Measurements from ENCODE around the gene DCLRE1B. TPM values are rescaled to one million over a fixed set of nuclear protein-coding genes. Genes with fewer than 3 reads are reported as not detected.

DCLRE1B gene
- total RNA-seq, 3 donors from 2014 or later = 4.2 to 6.0 (median 5.2) TPM

DNA sequence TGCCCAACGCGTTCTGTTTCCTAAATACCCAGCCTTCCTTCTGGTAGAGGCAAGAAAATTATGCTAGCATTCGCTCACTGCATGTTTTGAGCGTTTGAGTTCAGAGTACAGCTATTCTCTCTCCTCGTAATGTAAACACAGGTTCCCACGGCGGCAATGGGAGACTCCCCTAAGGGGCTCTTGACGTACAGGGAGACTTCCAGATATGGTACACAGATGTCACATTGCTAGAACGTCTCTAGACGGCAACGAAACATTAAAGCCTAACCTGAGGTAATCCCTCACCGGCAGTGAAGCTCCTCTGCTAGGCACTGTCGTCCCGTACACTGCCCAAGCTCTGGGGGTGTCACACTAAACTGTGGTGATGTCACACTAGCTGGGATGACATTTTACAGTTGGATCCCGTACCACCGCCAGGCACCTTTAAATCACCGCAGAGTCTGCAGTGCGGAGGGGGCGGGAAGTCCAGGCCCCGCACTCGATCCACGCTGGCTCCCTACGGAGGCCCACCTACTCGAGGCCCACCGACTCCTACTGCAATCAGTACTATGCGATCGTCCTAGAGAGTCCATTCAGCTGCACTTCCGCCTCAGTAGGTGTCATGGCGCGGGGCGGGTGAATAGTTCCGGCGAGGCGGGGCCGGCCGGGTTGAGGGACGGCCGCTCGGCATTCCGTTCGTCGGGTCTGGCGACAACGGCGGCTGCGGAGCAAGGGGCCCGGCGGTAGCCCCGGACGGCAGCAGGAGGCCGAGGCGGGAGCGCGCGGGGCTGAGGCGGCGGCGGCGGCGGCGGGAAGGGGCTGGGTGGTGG lies 24.0 kb downstream of the DCLRE1B start, which contains the start of gene HIPK1:
HIPK1 (plus strand) TSS at position 384 of the 809 bp plus-strand sequence.
- Histone ChIP-seq H3K4me1 (ENCODE audit: low read depth) (peaks cover 18% of the 10 kb centered on the region), H3K4me3 (peak within 1 kb of the TSS; percentile 87), H3K36me3 (ENCODE audit: low read depth) (no peaks in the 10 kb centered on the region), H3K9me3 (no peaks in the 10 kb centered on the region)
- ATAC-seq (peak; percentile 91), DNase-seq (peak; percentile 95 to 97 (median 96))
- TF ChIP-seq, protein P1, sequence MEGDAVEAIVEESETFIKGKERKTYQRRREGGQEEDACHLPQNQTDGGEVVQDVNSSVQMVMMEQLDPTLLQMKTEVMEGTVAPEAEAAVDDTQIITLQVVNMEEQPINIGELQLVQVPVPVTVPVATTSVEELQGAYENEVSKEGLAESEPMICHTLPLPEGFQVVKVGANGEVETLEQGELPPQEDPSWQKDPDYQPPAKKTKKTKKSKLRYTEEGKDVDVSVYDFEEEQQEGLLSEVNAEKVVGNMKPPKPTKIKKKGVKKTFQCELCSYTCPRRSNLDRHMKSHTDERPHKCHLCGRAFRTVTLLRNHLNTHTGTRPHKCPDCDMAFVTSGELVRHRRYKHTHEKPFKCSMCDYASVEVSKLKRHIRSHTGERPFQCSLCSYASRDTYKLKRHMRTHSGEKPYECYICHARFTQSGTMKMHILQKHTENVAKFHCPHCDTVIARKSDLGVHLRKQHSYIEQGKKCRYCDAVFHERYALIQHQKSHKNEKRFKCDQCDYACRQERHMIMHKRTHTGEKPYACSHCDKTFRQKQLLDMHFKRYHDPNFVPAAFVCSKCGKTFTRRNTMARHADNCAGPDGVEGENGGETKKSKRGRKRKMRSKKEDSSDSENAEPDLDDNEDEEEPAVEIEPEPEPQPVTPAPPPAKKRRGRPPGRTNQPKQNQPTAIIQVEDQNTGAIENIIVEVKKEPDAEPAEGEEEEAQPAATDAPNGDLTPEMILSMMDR (IDR thresholded peaks at IDR 0.05) = no peak
- intact Hi-C loops (cut with DNase I, micrococcal nuclease) = no loop called here

DNA sequence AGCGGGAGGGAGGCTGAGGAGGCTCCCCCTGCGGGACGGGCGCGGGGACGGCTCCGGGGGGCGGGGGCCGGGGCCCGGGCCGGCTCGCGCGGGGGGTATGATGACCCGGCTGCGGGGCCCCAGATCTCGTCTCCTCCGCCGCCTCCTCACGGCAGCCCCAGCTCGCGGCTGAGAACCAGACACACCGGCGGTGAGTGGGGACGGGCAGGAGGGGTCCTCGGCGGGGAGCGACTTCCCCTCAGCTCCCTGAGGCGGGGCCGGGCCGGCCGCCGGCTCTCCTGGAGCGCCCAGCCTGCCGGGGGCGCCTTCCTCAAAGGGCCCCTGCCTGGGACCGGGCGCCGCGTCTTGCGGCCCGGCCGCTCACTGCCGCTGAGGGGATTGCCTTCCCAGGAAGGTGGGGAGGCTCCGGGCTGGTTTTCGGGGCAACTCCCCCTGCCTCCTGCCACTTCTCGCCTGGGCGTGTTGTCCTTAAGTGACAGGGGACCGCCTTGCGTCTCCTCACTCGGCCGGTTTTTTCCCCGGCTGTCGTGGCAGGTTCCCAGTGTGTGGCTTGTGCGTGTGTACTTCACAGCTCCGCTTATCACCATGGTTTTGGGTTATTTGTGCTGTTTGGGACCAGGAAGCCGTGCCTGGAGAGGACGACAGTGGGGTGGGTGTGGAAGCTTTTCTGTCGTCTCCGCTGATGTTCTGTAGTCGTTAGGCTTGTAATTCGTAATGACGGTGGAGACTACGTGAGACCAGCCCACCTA lies 24.8 kb downstream of the DCLRE1B start:
- Histone ChIP-seq H3K4me1 (ENCODE audit: low read depth) (peaks cover 18% of the 10 kb centered on the region), H3K4me3 (peak overlapping the region; percentile 87), H3K9me3 (no peaks in the 10 kb centered on the region), H3K36me3 (ENCODE audit: low read depth) (no peaks in the 10 kb centered on the region)
- peak; percentile 58 to 79 (median 78) for DNase-seq
- TF ChIP-seq, protein P1 (IDR thresholded peaks at IDR 0.05) = no peak
- peak; percentile 60 for ATAC-seq
- intact Hi-C loops (cut with DNase I, micrococcal nuclease) = no loop called here

DNA sequence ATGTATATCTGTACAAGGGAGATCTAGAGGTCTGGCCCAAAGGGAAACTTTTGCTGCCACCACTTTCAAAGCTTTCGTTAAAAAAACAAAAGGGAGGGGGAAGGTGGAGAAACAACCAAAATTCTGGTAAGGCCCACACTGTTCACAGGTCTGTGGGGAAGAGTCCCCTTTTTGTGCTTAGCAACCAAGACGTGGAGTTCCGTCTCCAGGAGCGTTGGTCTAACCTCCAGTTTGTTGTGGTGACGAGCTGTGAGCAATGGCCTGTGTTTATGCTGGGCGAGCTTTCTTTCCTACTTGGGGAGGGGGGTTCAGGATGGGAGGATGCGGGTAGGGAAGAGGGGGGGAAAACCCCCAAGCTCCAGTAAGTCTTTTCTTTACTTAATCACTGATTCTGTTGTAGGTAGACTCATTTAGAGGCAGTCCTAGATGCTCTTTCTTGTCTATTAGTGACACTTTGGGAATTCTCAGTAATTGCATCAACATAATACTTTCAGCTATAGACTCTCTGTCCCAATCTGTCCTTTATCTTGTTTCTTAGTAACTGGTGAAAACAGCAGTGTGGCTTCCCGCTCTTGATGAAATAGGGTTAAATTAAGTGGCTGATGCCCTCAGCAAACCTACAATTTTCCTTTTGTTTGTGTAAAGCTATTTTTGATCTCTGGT lies 25.5 kb downstream of the DCLRE1B start:
- TF ChIP-seq, protein P1 (IDR thresholded peaks at IDR 0.05) = no peak
- Histone ChIP-seq H3K4me1 (ENCODE audit: low read depth) (peaks cover 18% of the 10 kb centered on the region), H3K4me3 (peak overlapping the region; percentile 87), H3K9me3 (no peaks in the 10 kb centered on the region), H3K36me3 (ENCODE audit: low read depth) (no peaks in the 10 kb centered on the region)
- intact Hi-C loops (cut with DNase I, micrococcal nuclease) = no loop called here
- DNase-seq (peak in 2 of 3 donors; percentile 46 to 48), ATAC-seq (peak; percentile 44)

DNA sequence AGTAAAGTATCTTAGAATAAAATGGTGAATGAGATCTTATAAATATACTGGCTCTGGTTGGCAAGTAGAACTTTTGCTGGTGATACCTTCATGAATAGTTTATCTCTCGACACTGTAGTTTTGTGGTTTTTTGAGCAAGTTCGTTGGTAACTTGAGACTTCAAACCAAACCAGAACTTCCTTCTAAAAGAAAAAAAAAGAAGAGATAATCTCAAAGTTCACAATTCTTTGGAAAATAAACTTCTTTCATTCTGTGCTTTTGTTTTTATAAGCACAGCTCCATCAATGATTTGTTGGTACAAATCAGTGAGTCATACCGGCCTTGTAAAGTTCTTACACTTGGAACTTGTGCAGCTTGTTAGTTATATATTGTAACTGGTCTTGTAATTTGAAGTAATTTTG lies 26.3 kb downstream of the DCLRE1B start:
- intact Hi-C loops (cut with DNase I, micrococcal nuclease) = no loop called here
- TF ChIP-seq, protein P1 (IDR thresholded peaks at IDR 0.05) = no peak
- no peak for DNase-seq

DNA sequence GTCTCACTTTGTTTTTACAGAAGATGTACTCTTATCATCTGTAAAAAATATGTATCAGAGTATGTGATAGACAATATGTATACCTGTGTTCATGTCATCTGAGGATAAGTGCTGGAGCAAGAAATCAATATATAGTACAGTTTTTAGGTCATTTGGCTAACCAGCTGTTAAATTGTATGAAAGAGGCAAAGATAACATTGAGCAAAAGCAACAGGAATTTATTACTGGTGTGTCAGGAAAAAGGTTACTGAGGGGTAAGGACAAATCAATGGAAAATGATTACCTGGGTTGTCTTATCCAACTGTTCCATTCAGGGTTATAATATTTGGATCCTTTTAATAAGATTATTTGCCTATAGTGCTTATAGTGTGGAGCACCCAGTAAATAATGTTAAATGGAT lies 28.9 kb downstream of the DCLRE1B start:
- no peaks in the 10 kb centered on the region for H3K36me3 ChIP-seq (ENCODE audit: low read depth)
- no peak overlapping the region for H3K4me3 ChIP-seq
- ATAC-seq (no peak), DNase-seq (no peak)
- intact Hi-C loops (cut with DNase I, micrococcal nuclease) = no loop called here
- TF ChIP-seq, protein P1 (IDR thresholded peaks at IDR 0.05) = no peak
- H3K4me1 ChIP-seq (ENCODE audit: low read depth) = peaks cover 16% of the 10 kb centered on the region
- no peaks in the 10 kb centered on the region for H3K9me3 ChIP-seq

More for the DNA sequence above, 26.3 kb downstream of the DCLRE1B start:
- Histone ChIP-seq H3K36me3 (ENCODE audit: low read depth) (no peaks in the 10 kb centered on the region), H3K9me3 (no peaks in the 10 kb centered on the region), H3K4me1 (ENCODE audit: low read depth) (peaks cover 18% of the 10 kb centered on the region), H3K4me3 (no peak overlapping the region)
- peak; percentile 10 for ATAC-seq

All from mucosa of descending colon (tissue), 3 donors.